Stimulated activated CD4-positive, alpha-beta T cell treated with anti-CD3 and anti-CD28 coated beads, Interleukin-1b, Interleukin-23, amount 100 ng/mL, for 1 hour (primary cell): ENCODE results near the gene EME1.

Experiments used
- DNase-seq, 2 donors: peaks; one replicate each; pipeline ENCODE4 v3.0.0-alpha.2; 2020; ENCODE audit warnings: low read depth in 2 of 2

EME1 gene

GRCh38 chr17:50347894-50348291 is 25.1 kb upstream of the EME1 start:
- no peak for DNase-seq

DNA sequence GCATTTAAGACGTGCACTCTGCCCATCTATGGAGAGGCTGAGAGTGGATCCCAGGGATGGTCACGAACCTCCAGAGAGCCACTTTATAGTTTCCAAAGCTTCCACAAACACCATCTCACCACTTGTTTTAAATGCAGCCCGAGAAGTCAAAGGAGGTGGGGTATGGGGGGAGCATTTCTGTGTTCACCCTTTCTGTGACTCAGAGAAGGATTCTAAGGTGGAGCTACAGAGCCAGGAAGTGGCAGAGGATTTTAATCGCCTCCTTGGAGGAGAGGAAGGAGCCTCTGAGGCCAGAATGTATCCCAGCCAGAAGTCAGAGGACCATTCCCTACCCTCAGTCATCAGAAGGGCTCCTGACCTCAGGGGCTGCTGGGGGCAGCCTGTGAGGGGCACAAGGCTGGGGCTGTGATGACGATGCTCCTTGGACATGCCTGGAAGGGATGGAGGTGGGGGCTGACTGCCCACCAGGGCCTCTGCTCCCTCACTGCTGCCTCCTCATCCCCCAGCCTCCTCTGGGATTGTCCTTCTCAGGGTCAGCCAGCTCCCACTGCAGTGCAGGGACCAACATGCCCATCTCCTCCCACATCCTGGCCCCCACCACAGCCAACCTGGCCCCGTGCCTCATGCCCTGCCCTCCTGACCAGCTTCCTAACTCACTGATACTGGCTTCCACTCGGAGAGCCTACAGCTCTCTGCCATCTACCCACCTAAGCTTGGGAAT is 24.3 kb upstream of the EME1 start:
- no peak for DNase-seq

- DNase-seq: no peak
These were observed 23.8 kb upstream of the EME1 start for GRCh38 chr17:50349243-50349600.

- DNase-seq: no peak
These were observed 22.3 kb upstream of the EME1 start for GRCh38 chr17:50350733-50351132.

DNA sequence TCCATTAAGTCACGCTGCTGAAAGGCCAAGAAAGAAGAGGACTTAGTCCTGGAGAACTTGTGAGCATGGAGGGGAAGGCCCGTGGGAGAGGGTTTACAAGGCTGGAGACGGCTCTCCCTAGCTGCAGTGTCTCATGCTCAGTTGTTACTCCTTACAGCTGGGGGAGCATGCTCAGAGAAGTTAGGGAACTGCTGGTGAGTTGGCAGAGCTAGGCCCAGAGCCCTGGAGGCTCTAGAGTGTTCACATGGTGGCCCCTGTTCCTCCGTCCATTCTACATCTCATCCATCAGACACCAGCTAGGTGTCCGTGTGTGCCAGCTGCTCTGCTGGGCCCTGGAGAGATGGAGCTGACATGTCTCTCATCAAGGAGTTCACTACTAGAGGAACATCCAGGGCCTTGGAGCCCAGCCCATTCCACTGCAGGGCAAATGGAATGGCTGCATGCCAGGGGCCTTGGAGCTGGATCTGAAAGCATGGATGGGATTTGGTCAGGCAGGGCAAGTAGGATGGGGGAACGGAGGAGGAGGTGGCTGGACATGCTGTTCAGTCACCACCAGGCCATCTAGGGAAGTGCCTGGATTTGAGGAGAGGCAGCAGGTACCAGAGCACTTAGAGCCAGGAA is 20.8 kb upstream of the EME1 start:
- DNase-seq: no peak

- DNase-seq: no peak
These were observed 20.1 kb upstream of the EME1 start for GRCh38 chr17:50352693-50353599.

DNA sequence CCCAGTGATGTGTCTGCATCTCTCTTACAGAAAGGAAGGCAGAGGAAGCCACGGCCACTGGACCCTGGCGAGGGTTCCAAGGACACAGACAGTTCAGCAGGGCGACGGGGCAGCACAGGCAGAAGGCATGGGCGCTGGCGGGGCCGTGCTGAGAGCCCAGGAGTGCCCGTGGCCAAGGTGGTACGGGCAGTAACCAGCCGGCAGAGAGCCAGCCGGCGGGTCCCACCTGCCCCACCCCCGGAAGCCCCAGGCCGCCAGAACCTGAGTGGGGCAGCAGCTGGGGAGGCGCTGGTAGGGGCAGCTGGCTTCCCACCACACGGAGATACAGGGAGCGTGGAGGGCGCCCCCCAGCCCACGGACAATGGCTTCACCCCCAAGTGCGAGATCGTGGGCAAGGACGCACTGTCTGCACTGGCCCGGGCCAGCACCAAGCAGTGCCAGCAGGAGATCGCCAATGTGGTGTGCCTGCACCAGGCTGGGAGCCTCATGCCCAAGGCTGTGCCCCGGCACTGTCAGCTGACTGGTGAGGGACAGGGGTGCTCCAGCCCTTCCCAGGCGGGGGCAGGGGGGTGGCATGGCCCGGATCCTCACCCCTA is 19.3 kb upstream of the EME1 start:
- no peak for DNase-seq

DNA sequence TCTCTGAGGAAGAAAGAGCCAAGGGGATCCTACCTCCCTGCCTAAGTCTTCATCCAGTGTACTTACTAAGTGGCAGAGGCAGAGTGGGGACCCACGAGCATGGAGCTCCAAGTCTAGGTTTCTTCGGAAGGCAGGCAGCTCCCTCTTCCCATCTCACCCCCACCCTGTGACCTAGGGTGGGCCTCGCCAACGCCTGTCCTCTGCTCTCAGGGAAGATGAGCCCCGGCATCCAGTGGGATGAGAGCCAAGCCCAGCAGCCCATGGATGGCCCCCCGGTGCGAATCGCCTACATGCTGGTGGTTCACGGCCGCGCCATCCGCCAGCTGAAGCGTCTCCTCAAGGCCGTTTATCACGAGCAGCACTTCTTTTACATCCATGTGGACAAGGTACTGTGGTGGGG is 18.8 kb upstream of the EME1 start:
- no peak for DNase-seq

- DNase-seq: no peak
These were observed 18.3 kb upstream of the EME1 start for GRCh38 chr17:50354776-50355175.

DNA sequence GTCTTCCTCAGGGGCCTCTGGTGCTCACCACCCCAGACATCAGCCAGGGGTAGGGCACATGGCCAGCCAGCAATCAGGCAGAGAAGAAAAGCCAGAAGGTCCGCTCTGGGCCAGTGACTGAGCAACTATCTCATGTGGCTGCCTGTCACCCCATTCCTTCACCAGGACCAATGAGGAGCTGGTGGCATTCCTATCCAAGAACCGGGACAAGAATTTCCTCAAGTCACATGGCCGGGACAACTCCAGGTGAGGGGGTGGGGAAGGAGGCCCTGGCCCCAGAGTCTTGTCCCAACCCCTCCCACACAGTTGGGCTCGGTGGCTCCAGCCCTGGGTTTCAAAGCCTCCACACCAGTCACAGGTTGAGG is 17.7 kb upstream of the EME1 start:
- DNase-seq: no peak

- no peak for DNase-seq
These were observed 17.2 kb upstream of the EME1 start for GRCh38 chr17:50355701-50356341.

DNA sequence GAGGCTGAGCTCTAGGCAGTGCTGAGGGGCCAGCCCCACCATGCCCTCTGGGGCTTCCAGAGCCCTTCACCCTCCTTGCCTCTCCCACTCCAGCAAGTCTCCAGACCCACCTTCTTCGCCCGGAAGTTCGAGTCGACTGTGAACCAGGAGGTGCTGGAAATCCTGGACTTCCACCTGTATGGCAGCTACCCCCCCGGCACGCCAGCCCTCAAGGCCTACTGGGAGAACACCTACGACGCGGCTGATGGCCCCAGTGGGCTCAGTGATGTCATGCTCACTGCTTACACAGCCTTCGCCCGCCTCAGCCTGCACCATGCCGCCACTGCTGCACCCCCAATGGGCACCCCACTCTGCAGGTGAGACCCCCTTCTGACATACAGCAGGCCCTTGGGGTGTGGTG is 16.6 kb upstream of the EME1 start:
- DNase-seq: no peak

DNA sequence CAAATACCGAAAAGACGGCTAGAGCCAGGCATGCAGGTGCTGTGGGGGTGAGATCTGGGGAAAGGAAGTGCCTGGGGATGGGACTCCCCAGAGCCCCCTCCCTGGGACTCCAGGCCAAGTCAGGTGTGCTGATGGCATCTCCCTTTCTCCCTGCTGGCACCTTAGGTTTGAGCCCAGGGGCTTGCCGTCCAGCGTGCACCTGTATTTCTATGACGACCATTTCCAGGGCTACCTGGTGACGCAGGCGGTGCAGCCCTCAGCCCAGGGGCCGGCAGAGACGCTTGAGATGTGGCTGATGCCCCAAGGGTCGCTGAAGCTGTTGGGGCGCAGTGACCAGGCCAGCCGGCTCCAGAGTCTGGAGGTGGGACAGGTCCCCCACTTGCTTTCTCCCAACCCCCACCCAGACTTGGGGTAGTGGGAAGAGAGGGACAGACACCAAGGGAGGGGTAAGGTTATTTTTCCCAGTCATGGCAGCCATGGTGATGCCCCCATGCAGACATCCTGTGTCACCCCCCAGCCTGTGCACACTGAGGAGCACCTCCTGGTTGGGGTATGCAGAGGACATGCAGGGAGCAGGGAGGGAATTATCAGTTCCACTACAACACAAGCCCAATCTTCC is 16.0 kb upstream of the EME1 start:
- DNase-seq: no peak

DNA sequence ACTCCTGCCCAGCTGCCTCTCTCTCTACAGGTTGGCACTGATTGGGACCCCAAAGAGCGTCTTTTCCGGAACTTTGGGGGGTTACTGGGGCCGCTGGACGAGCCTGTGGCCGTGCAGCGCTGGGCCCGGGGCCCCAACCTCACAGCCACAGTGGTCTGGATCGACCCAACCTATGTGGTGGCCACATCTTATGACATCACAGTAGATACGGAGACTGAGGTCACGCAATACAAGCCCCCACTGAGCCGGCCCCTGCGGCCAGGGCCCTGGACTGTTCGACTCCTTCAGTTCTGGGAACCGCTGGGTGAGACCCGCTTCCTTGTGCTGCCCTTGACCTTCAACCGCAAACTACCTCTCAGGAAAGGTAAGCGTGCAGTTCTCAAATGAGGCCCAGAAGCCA is 14.9 kb upstream of the EME1 start:
- DNase-seq: no peak

DNA sequence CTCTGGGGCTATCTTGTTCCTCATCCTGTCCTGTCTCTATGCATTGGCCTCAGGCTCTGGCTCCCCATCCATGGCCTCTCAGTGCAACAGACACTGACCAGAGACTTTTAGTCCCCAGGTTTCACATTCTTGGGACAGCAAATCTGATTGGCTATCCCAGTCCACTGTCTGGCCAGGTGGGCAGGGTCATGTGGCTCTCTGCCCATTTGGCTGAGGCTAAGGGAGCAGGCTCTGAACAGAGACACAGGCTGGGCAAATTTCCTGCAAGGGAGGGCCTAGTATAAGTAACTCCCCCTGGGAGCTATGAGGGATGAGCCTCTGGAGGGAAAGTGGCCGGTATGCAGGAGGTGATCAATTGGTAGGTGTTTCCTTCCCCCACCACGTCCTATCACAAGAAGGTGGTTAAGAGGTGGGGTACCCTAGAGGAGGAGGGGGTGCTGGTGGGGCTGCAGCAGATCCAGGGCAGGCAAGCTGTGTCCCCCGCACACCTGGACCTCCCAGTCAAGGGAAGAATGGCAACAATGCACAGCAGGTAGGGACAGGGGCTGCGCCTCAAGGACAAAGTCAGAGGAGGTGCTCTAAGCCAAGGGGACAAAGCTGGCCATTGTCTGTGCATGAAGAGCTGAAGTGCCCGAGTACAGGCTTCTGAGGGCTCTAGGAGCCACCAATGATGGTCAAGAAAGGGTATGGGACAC is 13.9 kb upstream of the EME1 start:
- no peak for DNase-seq

GRCh38 chr17:50359998-50360461 is 13.0 kb upstream of the EME1 start:
- no peak for DNase-seq

- DNase-seq: no peak
These were observed 12.4 kb upstream of the EME1 start for GRCh38 chr17:50360486-50361115.

- peak; percentile 12 to 24 for DNase-seq
These were observed 11.2 kb upstream of the EME1 start for GRCh38 chr17:50361561-50362480.

- DNase-seq: no peak
These were observed 10.4 kb upstream of the EME1 start for GRCh38 chr17:50362661-50363060.
